ENCODE measurements around the gene ROBO1. TPM values are rescaled to one million over a fixed set of nuclear protein-coding genes. Genes with fewer than 3 reads are reported as not detected.
"Not testable (repeated sequence)": the region's sequence is repeated elsewhere in the genome, so short reads cannot be mapped to it uniquely, and the experiment has no call there.

ROBO1 gene
- total and polyA plus RNA-seq, 4 donors = 68.8 to 181 (median 106) TPM

DNA sequence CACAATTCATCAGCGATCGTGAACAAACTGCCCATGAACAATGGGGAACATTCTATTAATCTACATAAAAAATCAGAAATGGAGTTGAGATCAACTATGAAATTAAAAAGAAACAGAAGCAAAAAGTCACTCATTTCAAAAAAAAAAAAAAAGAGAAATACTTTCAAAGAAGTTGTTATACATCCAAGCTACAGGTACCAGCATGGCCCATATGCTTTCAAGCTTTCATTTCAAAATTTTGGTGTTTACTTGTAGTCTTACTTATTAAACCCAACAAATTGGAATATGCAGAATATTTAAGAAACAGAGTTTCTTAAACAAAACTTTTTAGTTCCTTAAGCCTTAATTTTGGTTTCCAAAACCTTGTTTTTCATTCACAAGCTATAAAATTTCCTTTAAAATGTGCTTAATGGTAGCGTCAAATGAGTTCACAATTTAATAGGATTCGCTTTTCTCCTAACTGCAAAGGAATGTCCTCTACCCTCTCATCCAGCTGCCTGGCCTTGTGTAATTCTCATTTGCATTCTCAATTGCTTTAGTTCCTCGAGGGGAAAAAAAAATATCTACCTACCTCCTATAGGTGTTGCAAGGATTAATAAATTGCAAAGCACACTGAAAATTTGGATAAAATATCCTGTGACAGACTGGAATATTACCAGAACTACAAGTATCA lies 565.2 kb downstream of the ROBO1 start:
- Histone ChIP-seq H3K36me3 (ENCODE audit: control insufficient read depth, insufficient read depth, low read length) (no peaks in the 10 kb centered on the region), H3K4me1 (ENCODE audit: control insufficient read depth, insufficient read depth, low read length) (no peaks in the 10 kb centered on the region), H3K27ac (ENCODE audit: low read depth, low read length) (no peak overlapping the region), H3K27me3 (ENCODE audit: control insufficient read depth, insufficient read depth, low read length) (no peaks in the 10 kb centered on the region), H3K9me3 (ENCODE audit: control insufficient read depth, insufficient read depth, low read length) (no peaks in the 10 kb centered on the region), H3K4me3 (ENCODE audit: low read depth, low read length) (no peak overlapping the region)
- no peak for DNase-seq (ENCODE audit: low read depth in 4 of 6, low spot score in 6 of 6)
- WGBS (ENCODE audit: insufficient coverage) = no CpG with 5 or more reads among the region's 5 CpGs

DNA sequence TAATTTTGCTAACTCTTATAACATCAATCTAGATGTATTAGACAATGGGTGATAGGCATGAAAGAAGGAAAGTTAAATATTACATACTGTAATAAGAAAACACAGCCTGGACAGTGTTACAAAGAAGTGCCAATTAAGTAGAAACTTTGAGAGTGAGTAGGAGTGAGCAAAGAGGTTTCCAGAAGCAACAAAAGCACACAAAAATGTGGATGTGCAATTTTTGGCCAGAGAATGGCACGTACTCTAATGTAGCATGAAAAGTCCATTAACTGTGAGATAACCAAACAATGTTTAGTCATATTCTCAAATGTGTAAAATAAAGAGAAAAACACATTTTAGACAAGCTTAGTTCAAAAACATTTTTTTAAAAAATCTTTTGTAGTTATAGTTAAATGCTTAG lies 567.3 kb downstream of the ROBO1 start:
- WGBS (ENCODE audit: insufficient coverage) = no CpG with 5 or more reads among the region's 1 CpG
- H3K4me1 ChIP-seq (ENCODE audit: control insufficient read depth, insufficient read depth, low read length) = no peaks in the 10 kb centered on the region
- H3K27me3 ChIP-seq (ENCODE audit: control insufficient read depth, insufficient read depth, low read length) = no peaks in the 10 kb centered on the region
- no peak for DNase-seq (ENCODE audit: low read depth in 4 of 6, low spot score in 6 of 6)
- H3K27ac ChIP-seq (ENCODE audit: low read depth, low read length) = no peak overlapping the region
- no peaks in the 10 kb centered on the region for H3K36me3 ChIP-seq (ENCODE audit: control insufficient read depth, insufficient read depth, low read length)
- H3K4me3 ChIP-seq (ENCODE audit: low read depth, low read length) = no peak overlapping the region
- no peaks in the 10 kb centered on the region for H3K9me3 ChIP-seq (ENCODE audit: control insufficient read depth, insufficient read depth, low read length)

DNA sequence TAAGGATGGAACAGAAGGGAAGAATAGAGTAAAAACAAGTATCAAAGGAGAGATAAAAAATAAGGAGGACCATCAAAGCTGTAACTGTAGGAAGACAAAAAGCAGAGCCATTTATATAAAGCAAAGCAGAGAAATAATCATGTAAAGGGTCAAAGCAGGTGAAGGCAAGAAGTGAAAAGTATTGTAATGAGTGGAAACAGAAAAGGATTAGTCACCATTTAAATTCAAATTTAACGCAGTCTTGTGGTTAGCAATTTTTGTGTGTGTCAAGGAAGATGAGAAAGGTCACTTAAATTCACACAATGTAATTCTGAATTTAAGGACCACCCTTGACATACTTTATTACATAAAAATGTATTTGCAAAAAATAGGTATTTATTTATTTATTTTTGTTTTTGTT lies 567.8 kb downstream of the ROBO1 start:
- no peak overlapping the region for H3K27ac ChIP-seq (ENCODE audit: low read depth, low read length)
- H3K9me3 ChIP-seq (ENCODE audit: control insufficient read depth, insufficient read depth, low read length) = no peaks in the 10 kb centered on the region
- no CpG with 5 or more reads among the region's 1 CpG for WGBS (ENCODE audit: insufficient coverage)
- DNase-seq (ENCODE audit: low read depth in 4 of 6, low spot score in 6 of 6) = no peak
- no peaks in the 10 kb centered on the region for H3K36me3 ChIP-seq (ENCODE audit: control insufficient read depth, insufficient read depth, low read length)
- no peak overlapping the region for H3K4me3 ChIP-seq (ENCODE audit: low read depth, low read length)
- no peaks in the 10 kb centered on the region for H3K4me1 ChIP-seq (ENCODE audit: control insufficient read depth, insufficient read depth, low read length)
- H3K27me3 ChIP-seq (ENCODE audit: control insufficient read depth, insufficient read depth, low read length) = no peaks in the 10 kb centered on the region

DNA sequence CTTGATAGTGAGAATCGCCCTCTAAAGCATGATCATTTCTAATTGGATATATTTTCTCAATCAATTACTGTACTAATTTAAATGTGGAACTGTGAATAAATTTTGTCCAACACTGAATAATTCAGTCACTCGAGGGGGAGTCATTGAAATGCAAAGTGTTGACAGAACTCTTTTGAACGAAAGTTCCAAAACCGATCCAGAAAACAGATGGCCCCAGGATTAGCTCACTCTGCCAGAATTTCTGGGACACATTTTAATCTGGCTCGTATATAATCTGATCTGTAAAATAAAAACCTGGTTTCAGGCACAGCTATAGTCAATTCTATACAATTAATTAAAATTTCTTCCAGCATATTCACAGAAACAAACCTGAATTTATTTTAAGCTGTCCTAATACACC lies 580.4 kb downstream of the ROBO1 start:
- peak in 2 of 6 donors; percentile 26 to 93 for DNase-seq (ENCODE audit: low read depth in 4 of 6, low spot score in 6 of 6)

DNA sequence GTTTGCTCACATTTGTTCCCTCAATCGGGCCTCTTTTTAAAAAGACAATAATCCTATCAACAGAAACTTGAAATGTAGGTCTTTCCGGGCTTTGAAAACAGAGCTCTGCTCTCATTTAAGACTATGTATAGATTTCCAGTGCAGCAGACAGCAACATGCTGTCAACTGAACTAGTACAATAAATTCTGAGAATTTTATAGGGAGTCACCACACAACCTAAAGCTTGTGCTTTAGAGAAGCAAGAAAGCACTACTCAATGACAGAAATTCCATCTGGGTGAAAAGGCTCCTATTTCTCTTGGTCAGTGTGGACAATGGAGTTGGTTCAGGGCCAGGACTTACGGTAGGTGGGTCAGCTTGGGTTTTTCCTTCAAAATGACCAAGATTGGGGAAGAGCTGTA lies 583.5 kb downstream of the ROBO1 start:
- Histone ChIP-seq H3K36me3 (ENCODE audit: control insufficient read depth, insufficient read depth, low read length) (no peaks in the 10 kb centered on the region), H3K4me3 (ENCODE audit: low read depth, low read length) (no peak overlapping the region), H3K27me3 (ENCODE audit: control insufficient read depth, insufficient read depth, low read length) (no peaks in the 10 kb centered on the region), H3K9me3 (ENCODE audit: control insufficient read depth, insufficient read depth, low read length) (no peaks in the 10 kb centered on the region), H3K27ac (ENCODE audit: low read depth, low read length) (no peak overlapping the region), H3K4me1 (ENCODE audit: control insufficient read depth, insufficient read depth, low read length) (no peaks in the 10 kb centered on the region)
- WGBS (ENCODE audit: insufficient coverage) = 0% methylated on average over 1 of the region's 3 CpGs
- no peak for DNase-seq (ENCODE audit: low read depth in 4 of 6, low spot score in 6 of 6)

More for the DNA sequence above, 580.4 kb downstream of the ROBO1 start:
- Histone ChIP-seq H3K4me1 (ENCODE audit: control insufficient read depth, insufficient read depth, low read length) (no peaks in the 10 kb centered on the region), H3K36me3 (ENCODE audit: control insufficient read depth, insufficient read depth, low read length) (no peaks in the 10 kb centered on the region), H3K27me3 (ENCODE audit: control insufficient read depth, insufficient read depth, low read length) (no peaks in the 10 kb centered on the region), H3K27ac (ENCODE audit: low read depth, low read length) (no peak overlapping the region), H3K4me3 (ENCODE audit: low read depth, low read length) (no peak overlapping the region), H3K9me3 (ENCODE audit: control insufficient read depth, insufficient read depth, low read length) (no peaks in the 10 kb centered on the region)
- 48% methylated on average over 3 of the region's 5 CpGs for WGBS (ENCODE audit: insufficient coverage)

DNA sequence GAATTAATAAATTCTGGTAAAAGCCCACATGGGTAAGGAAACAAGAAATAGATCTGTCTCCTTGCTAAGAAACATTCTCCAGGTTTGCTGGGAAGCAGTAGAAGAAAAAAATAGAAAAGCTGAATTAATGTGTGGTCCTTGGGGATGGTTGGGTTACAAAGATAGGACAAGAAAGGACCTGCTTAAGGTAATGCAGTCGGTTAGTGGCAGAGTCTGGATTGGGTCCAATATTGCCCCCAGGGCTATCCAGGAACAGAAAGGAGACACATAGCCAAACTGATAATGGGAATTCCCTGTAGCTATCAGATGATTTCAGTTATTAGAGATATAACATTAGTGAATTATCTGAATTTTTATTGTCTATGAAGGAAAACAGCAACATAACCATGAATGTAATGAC lies 584.3 kb downstream of the ROBO1 start:
- DNase-seq (ENCODE audit: low read depth in 4 of 6, low spot score in 6 of 6) = no peak
- WGBS (ENCODE audit: insufficient coverage) = 20% methylated on average over 1 of the region's 1 CpG
- H3K4me1 ChIP-seq (ENCODE audit: control insufficient read depth, insufficient read depth, low read length) = no peaks in the 10 kb centered on the region
- H3K9me3 ChIP-seq (ENCODE audit: control insufficient read depth, insufficient read depth, low read length) = no peaks in the 10 kb centered on the region
- no peak overlapping the region for H3K27ac ChIP-seq (ENCODE audit: low read depth, low read length)
- H3K36me3 ChIP-seq (ENCODE audit: control insufficient read depth, insufficient read depth, low read length) = no peaks in the 10 kb centered on the region
- no peak overlapping the region for H3K4me3 ChIP-seq (ENCODE audit: low read depth, low read length)
- H3K27me3 ChIP-seq (ENCODE audit: control insufficient read depth, insufficient read depth, low read length) = no peaks in the 10 kb centered on the region

DNA sequence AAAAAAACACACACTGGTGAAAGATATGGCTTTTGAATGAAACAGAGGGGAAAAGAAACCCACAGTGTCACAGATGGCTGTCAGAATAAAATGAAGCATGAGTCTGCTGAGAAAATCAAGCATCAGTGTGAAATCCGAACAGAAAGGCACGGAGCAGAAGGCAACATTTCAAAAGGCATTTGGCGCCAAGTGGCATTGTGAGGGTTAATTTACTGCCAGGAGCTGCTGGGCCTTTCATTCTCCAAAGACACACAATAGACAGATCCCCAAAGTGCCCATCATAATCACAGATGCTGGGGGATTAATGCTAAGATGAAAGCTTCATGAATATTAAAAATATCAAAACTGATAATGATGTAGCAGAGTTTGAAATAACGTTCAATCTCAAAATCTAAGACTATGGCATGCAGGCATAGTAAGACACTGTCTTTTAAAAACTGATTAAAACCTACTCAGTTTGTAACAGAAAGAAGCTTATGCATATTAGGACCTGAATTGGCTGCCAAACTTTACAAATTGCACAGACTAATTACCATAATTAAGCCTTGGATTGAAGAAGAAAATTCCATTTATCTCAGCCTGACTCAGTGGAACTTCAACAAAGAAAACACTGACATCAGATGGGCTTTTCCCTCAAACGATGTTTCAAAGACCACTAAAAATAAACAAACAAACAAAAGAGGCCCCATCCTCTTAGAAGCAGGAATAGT lies 589.2 kb downstream of the ROBO1 start:
- H3K4me1 ChIP-seq (ENCODE audit: control insufficient read depth, insufficient read depth, low read length) = no peaks in the 10 kb centered on the region
- H3K27me3 ChIP-seq (ENCODE audit: control insufficient read depth, insufficient read depth, low read length) = no peaks in the 10 kb centered on the region
- H3K36me3 ChIP-seq (ENCODE audit: control insufficient read depth, insufficient read depth, low read length) = no peaks in the 10 kb centered on the region
- peak in 3 of 6 donors; percentile 31 to 97 (median 77) for DNase-seq (ENCODE audit: low read depth in 4 of 6, low spot score in 6 of 6)
- H3K9me3 ChIP-seq (ENCODE audit: control insufficient read depth, insufficient read depth, low read length) = no peaks in the 10 kb centered on the region
- no peak overlapping the region for H3K4me3 ChIP-seq (ENCODE audit: low read depth, low read length)
- 0% methylated on average over 1 of the region's 5 CpGs for WGBS (ENCODE audit: insufficient coverage)
- H3K27ac ChIP-seq (ENCODE audit: low read depth, low read length) = no peak overlapping the region

DNA sequence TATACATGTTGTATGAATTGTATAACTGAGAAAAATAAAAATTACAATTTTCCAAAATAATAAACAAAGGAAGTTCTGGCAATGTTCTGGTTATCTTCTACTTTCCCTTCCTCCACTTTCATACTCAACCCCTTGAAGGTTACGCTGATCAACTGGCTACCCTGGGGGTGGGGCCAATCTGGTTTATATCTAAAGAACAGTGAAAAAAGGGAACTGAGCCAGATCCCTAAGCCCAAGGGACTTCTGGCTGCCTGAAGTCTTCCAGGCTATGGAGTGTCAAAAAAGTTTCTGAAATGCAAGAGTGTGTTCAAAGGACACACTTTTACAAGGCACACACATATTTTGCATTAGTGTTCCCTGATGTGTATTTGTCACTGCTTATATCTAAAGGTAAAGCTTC lies 591.9 kb downstream of the ROBO1 start:
- Histone ChIP-seq H3K27ac (ENCODE audit: low read depth, low read length) (no peak overlapping the region), H3K27me3 (ENCODE audit: control insufficient read depth, insufficient read depth, low read length) (no peaks in the 10 kb centered on the region), H3K9me3 (ENCODE audit: control insufficient read depth, insufficient read depth, low read length) (no peaks in the 10 kb centered on the region), H3K4me1 (ENCODE audit: control insufficient read depth, insufficient read depth, low read length) (no peaks in the 10 kb centered on the region), H3K4me3 (ENCODE audit: low read depth, low read length) (no peak overlapping the region), H3K36me3 (ENCODE audit: control insufficient read depth, insufficient read depth, low read length) (peaks cover 4% of the 10 kb centered on the region)
- no CpG with 5 or more reads among the region's 1 CpG for WGBS (ENCODE audit: insufficient coverage)
- DNase-seq (ENCODE audit: low read depth in 4 of 6, low spot score in 6 of 6) = no peak

DNA sequence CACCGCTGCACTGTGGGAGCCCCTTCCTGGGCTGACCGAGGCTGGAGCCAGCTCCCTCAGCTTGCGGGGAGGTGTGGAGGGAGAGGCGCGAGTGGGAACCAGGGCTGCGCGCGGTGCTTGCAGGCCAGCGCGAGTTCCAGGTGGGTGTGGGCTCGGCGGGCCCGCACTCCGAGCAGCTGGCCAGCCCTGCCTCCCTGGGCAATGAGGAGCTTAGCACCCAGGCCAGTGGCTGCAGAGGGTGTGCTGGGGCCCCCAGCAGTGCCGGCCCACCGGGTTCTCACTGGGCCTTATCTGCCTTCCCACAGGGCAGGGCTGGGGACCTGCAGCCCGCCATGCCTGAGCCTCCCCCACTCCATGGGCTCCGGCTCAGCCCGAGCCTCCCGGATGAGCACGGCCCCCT lies 594.5 kb downstream of the ROBO1 start:
- WGBS (ENCODE audit: insufficient coverage) = 99% methylated on average over 21 of the region's 21 CpGs

DNA sequence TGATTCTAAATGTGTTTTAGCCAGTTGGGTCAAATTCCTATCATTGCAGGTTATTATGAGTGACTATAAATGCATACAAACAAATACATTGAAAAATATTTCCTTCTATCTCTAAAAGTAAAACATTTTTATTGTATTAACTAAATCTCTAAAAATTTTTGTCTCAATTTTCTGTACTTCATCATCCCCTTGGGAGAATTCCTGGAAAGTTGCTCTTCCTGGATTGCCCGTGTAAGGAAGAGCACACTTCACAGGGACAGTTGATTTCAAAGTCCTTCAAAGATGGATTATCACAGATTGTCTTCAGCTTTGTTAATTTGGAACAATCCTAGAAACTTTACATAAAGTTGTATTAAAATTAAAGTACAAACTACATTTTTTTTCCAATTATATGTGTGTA lies 595.6 kb downstream of the ROBO1 start:
- H3K4me1 ChIP-seq (ENCODE audit: control insufficient read depth, insufficient read depth, low read length) = no peaks in the 10 kb centered on the region
- no peak overlapping the region for H3K4me3 ChIP-seq (ENCODE audit: low read depth, low read length)
- DNase-seq (ENCODE audit: low read depth in 4 of 6, low spot score in 6 of 6) = no peak
- no CpG with 5 or more reads among the region's 1 CpG for whole genome bisulfite sequencing (ENCODE audit: insufficient coverage)
- no peaks in the 10 kb centered on the region for H3K9me3 ChIP-seq (ENCODE audit: control insufficient read depth, insufficient read depth, low read length)
- H3K27me3 ChIP-seq (ENCODE audit: control insufficient read depth, insufficient read depth, low read length) = no peaks in the 10 kb centered on the region
- H3K27ac ChIP-seq (ENCODE audit: low read depth, low read length) = no peak overlapping the region
- H3K36me3 ChIP-seq (ENCODE audit: control insufficient read depth, insufficient read depth, low read length) = peaks cover 4% of the 10 kb centered on the region

More for the DNA sequence above, 594.5 kb downstream of the ROBO1 start:
- not testable (repeated sequence) for H3K36me3 ChIP-seq (ENCODE audit: control insufficient read depth, insufficient read depth, low read length); H3K4me1 ChIP-seq (ENCODE audit: control insufficient read depth, insufficient read depth, low read length); H3K9me3 ChIP-seq (ENCODE audit: control insufficient read depth, insufficient read depth, low read length); H3K27ac ChIP-seq (ENCODE audit: low read depth, low read length); H3K27me3 ChIP-seq (ENCODE audit: control insufficient read depth, insufficient read depth, low read length); DNase-seq (ENCODE audit: low read depth in 4 of 6, low spot score in 6 of 6); H3K4me3 ChIP-seq (ENCODE audit: low read depth, low read length)

Measured in spinal cord (tissue), 10 donors.